ENCODE results near the gene NLRP8.
"Not testable (repeated sequence)": the region's sequence is repeated elsewhere in the genome, so short reads cannot be mapped to it uniquely, and the experiment has no call there.

Gene NLRP8

GRCh38 chr19:55980415-55980814 is 32.8 kb downstream of the NLRP8 start:
- DNase-seq = no peak

- no peak for DNase-seq
Observed at GRCh38 chr19:55985254-55985653, 37.6 kb downstream of the NLRP8 start.

GRCh38 chr19:55986487-55986886 is 38.9 kb downstream of the NLRP8 start, which contains the start of gene NLRP5:
NLRP5 (plus strand) TSS chr19:55986775.
- DNase-seq = no peak

- DNase-seq = no peak
Observed at GRCh38 chr19:55990831-55991230, 43.2 kb downstream of the NLRP8 start.

GRCh38 chr19:55993492-55993891 is 45.9 kb downstream of the NLRP8 start:
- no peak for DNase-seq

- DNase-seq = no peak
Observed at GRCh38 chr19:56014765-56015164, 67.1 kb downstream of the NLRP8 start.

- DNase-seq = no peak
Observed at GRCh38 chr19:56015756-56016155, 68.1 kb downstream of the NLRP8 start.

- not testable (repeated sequence) for DNase-seq
Observed at GRCh38 chr19:56019325-56019724, 71.7 kb downstream of the NLRP8 start.

GRCh38 chr19:56020355-56020975 is 72.8 kb downstream of the NLRP8 start:
- not testable (repeated sequence) for DNase-seq

- no peak for DNase-seq
Observed at GRCh38 chr19:56026769-56027168, 79.1 kb downstream of the NLRP8 start.

Measured in CD4-positive, alpha-beta T cell treated with Interferon gamma for 1 hour (primary cell).